Prostate gland (tissue), 2 donors: Measurements from ENCODE around the gene PLA2G2C. TPM values are rescaled to one million over a fixed set of nuclear protein-coding genes. Genes with fewer than 3 reads are reported as not detected.

ENCODE experiments used
- DNase-seq: peaks from one replicate; pipeline ENCODE4 v3.0.0-alpha.2; 2019; ENCODE audit warnings: low spot score
- H3K27ac ChIP-seq, 2 donors: fragments of 200-600 bp; sonication (generic); 2 replicates each; pipeline ENCODE4 v1.5.1; 2017 to 2019
- H3K27me3 ChIP-seq: fragments of 200-600 bp; sonication (generic); replicated peaks from 2 replicates; pipeline ENCODE4 v1.5.1; 2019; ENCODE audit not compliant: insufficient read depth
- H3K36me3 ChIP-seq, 2 donors: fragments of 200-600 bp; sonication (generic); 1 replicate in 1 of 2; 2 replicates in 1 of 2; pipeline versions ENCODE4 v1.5.1 to v1.8.1; 2017 to 2019
- H3K4me1 ChIP-seq: fragments of 200-600 bp; sonication (generic); replicated peaks from 2 replicates; pipeline ENCODE4 v1.5.1; 2019
- H3K4me3 ChIP-seq, 2 donors: fragments of 200-600 bp; sonication (generic); 2 replicates each; pipeline ENCODE4 v1.5.1; 2017 to 2019
- H3K9me3 ChIP-seq: fragments of 200-600 bp; sonication (generic); 2 replicates; pipeline ENCODE4 v1.5.1; 2017
- POLR2A ChIP-seq: fragments of 450-650 bp; IDR thresholded peaks from one replicate; pipeline ENCODE4 v1.6.1; 2016; ENCODE audit warnings: antibody characterized with exemption, mild to moderate bottlenecking
- POLR2AphosphoS5 ChIP-seq: sonication (generic); formaldehyde crosslinking; IDR thresholded peaks from one replicate; pipeline ENCODE4 v1.6.1; 2017; ENCODE audit warnings: antibody characterized with exemption
- WGBS: methylation state at CpG from one replicate; pipeline ENCODE4 v1.1.5; 2018; 5-methylcytosine and 5-hydroxymethylcytosine counted together
- intact Hi-C: fragments of 100-400 bp; cut with DNase I; formaldehyde crosslinking; loops from one replicate; pipeline ENCODE4 v1.14.2; 2022
- total RNA-seq, 2 donors: library from RNA; depleted of rRNA; stranded (reverse); fragments of >200 nt; gene quantifications; one replicate each; pipeline ENCODE4 v1.1.0, GENCODE V29; 2016
- TF ChIP-seq, protein P1 (sequence below), 4 experiments: fragments of 200-600 bp in 2 of 4; fragments of 450-650 bp in 2 of 4; sonication (generic) in 2 of 4; IDR thresholded peaks; 1 replicate in 3 of 4; 2 replicates in 1 of 4; pipeline ENCODE4 v1.5.1; 2016 to 2019; ENCODE audit warnings: antibody characterized with exemption in 4 of 4, mild to moderate bottlenecking in 2 of 4, moderate library complexity in 2 of 4

The PLA2G2C gene
- total RNA-seq, 2 donors from 2014 or later, result 0.23 TPM; not detected in 1

DNA sequence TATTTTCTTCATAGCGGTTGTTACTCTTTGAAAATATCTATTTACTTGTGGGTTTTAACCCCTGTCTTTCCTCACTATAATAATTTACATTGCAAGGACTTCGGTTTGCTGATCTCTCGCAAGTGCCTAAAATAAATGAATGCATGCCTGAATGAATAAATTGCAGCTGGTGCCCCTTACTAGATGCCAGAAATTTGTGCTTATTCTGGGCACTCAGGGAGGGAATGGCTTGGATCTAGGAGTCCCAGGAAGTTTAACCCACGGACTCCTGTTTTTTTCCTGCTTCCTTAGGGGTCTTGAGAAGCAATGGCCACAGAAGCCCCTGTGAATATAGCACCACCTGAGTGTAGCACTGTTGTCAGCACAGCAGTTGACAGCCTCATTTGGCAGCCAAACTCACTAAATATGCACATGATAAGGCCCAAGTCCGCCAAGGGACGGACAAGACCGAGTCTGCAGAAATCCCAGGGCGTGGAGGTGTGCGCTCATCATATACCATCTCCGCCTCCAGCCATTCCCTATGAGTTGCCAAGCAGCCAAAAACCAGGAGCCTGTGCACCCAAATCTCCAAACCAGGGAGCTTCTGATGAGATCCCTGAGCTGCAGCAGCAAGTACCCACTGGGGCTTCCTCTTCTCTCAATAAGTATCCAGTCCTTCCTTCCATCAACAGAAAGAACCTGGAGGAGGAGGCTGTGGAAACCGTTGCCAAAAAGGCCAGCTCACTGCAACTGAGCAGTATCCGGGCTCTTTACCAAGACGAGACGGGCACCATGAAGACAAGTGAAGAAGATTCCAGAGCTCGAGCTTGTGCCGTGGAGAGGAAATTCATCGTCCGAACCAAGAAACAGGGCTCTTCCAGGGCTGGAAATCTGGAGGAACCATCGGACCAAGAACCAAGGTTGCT, 4.2 kb upstream of the PLA2G2C start:
- H3K4me1 ChIP-seq, result no peaks in the 10 kb centered on the region
- no peaks in the 10 kb centered on the region for H3K27me3 ChIP-seq
- intact Hi-C loops, result loop anchor here (10.0 kb wide), 1 partner anchor 276 kb away; no protein-coding TSS in a partner anchor
- no peak for DNase-seq
- H3K4me3 ChIP-seq, result no peak overlapping the region
- no peaks in the 10 kb centered on the region for H3K9me3 ChIP-seq
- TF ChIP-seq POLR2AphosphoS5 (no peak), POLR2A (no peak)
- TF ChIP-seq, protein P1, sequence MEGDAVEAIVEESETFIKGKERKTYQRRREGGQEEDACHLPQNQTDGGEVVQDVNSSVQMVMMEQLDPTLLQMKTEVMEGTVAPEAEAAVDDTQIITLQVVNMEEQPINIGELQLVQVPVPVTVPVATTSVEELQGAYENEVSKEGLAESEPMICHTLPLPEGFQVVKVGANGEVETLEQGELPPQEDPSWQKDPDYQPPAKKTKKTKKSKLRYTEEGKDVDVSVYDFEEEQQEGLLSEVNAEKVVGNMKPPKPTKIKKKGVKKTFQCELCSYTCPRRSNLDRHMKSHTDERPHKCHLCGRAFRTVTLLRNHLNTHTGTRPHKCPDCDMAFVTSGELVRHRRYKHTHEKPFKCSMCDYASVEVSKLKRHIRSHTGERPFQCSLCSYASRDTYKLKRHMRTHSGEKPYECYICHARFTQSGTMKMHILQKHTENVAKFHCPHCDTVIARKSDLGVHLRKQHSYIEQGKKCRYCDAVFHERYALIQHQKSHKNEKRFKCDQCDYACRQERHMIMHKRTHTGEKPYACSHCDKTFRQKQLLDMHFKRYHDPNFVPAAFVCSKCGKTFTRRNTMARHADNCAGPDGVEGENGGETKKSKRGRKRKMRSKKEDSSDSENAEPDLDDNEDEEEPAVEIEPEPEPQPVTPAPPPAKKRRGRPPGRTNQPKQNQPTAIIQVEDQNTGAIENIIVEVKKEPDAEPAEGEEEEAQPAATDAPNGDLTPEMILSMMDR (IDR thresholded peaks at IDR 0.05), result no peak
- H3K36me3 ChIP-seq, result no peaks in the 10 kb centered on the region
- H3K27ac ChIP-seq, result no peak overlapping the region
- WGBS, result 92% methylated on average over 19 of the region's 19 CpGs

GRCh38 chr1:20189664-20190063, 3.3 kb upstream of the PLA2G2C start:
- 91% methylated on average over 4 of the region's 4 CpGs for WGBS
- Histone ChIP-seq H3K4me3 (no peak overlapping the region), H3K27ac (no peak overlapping the region), H3K27me3 (no peaks in the 10 kb centered on the region), H3K36me3 (no peaks in the 10 kb centered on the region), H3K9me3 (no peaks in the 10 kb centered on the region), H3K4me1 (no peaks in the 10 kb centered on the region)
- intact Hi-C loops, result loop anchor here (10.0 kb wide), 2 partner anchors 275 to 455 kb away; no protein-coding TSS in a partner anchor
- TF ChIP-seq POLR2A, result no peak
- TF ChIP-seq POLR2AphosphoS5, result no peak
- TF ChIP-seq, protein P1 (IDR thresholded peaks at IDR 0.05), result no peak
- no peak for DNase-seq

- Histone ChIP-seq H3K27me3 (no peaks in the 10 kb centered on the region), H3K27ac (no peak overlapping the region), H3K4me1 (no peaks in the 10 kb centered on the region), H3K36me3 (no peaks in the 10 kb centered on the region), H3K9me3 (no peaks in the 10 kb centered on the region), H3K4me3 (no peak overlapping the region)
- 85% methylated on average over 4 of the region's 4 CpGs for WGBS
- intact Hi-C loops, result loop anchor here (10.0 kb wide), 1 partner anchor 454 kb away; no protein-coding TSS in a partner anchor
- TF ChIP-seq, protein P1 (IDR thresholded peaks at IDR 0.05), result no peak
- DNase-seq, result no peak
Measured at GRCh38 chr1:20188455-20188817, 2.1 kb upstream of the PLA2G2C start.

DNA sequence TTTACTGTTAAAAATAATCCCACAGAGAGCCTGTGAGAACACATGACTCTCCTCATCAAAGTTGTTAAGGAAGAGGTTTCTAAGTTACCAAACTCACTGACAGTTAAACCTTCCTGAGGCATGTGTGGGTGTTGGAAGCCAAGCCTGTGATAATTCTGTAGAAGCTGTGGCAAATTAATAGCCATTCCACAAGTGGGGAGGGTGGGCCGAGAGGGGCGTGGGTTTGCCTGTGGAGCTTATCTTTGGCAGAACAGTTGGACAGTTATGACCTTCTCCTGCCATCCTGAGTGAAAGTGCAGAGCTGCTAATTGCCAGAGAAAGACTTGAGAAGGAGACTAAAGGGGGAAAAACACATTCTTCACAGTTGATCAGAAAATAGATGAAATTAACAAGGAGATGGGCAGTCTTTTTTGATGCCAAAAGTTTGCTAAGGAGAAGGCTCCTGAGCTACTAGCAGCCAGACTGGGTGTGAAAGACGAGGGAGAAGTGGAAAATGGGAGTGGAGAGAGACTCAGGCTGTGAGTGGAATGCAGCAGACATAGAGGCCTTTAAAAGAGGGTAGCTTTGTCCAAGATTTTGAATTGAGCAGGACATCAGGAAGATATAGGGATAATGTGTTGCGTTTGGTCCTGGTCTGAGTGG, 1.6 kb upstream of the PLA2G2C start:
- 52% methylated on average over 4 of the region's 4 CpGs for WGBS
- H3K27ac ChIP-seq, result peak overlapping the region; percentile 61 to 68
- H3K36me3 ChIP-seq, result no peaks in the 10 kb centered on the region
- DNase-seq, result no peak
- TF ChIP-seq POLR2A (no peak), POLR2AphosphoS5 (no peak)
- TF ChIP-seq, protein P1 (IDR thresholded peaks at IDR 0.05), result no peak
- H3K4me3 ChIP-seq, result no peak overlapping the region
- intact Hi-C loops, result loop anchor here (10.0 kb wide), 1 partner anchor 453 kb away; no protein-coding TSS in a partner anchor
- no peaks in the 10 kb centered on the region for H3K9me3 ChIP-seq
- no peaks in the 10 kb centered on the region for H3K4me1 ChIP-seq
- no peaks in the 10 kb centered on the region for H3K27me3 ChIP-seq
